ENCODE results near the gene BAIAP2.

DNA sequence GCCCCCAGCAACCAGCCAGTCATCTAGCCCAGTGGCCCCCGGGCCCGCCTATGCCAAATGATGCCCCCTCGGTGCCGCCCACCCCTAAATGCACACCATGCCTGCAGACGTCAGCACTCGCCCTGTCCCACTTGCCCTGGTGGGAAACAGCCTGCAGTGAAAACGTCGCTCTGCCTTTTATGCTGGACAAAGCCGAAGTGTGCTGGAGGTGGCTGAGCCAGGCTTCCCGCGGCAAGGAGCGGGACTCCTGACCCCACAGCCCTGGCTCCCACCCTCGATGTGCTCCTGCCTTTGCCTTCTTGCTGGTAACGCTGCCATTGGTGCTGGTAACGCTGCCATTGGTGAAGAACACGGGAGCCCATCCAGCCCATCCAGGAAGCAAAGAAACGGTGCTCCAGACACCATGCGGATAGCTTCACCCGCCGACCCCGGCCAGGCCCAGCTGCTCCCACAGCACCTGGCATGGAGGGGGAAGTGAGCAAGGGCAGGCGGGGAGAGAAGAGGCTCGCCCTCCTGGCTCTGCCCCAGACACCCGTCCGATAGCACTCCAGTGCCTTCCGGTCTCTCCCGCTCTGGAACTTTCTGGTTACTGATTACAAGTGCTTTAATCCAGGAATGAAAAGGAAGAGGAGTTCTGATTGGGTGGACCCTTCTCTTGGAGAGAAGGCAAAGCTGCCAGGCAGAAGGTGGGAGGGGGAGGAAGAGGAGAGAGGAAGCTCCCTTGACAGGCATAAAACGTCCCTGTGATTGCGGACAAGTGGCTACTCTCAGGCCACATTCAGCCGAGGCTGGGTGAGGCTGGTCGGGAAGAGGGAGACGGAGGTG, 4.0 kb upstream of the BAIAP2 start:
- TF ChIP-seq, protein P1, sequence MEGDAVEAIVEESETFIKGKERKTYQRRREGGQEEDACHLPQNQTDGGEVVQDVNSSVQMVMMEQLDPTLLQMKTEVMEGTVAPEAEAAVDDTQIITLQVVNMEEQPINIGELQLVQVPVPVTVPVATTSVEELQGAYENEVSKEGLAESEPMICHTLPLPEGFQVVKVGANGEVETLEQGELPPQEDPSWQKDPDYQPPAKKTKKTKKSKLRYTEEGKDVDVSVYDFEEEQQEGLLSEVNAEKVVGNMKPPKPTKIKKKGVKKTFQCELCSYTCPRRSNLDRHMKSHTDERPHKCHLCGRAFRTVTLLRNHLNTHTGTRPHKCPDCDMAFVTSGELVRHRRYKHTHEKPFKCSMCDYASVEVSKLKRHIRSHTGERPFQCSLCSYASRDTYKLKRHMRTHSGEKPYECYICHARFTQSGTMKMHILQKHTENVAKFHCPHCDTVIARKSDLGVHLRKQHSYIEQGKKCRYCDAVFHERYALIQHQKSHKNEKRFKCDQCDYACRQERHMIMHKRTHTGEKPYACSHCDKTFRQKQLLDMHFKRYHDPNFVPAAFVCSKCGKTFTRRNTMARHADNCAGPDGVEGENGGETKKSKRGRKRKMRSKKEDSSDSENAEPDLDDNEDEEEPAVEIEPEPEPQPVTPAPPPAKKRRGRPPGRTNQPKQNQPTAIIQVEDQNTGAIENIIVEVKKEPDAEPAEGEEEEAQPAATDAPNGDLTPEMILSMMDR (IDR thresholded peaks at IDR 0.05), result no peak
- TF ChIP-seq POLR2A (IDR thresholded peaks at IDR 0.05) (peak in 2 of 4 donors; percentile 26 to 48), POLR2AphosphoS5 (IDR thresholded peaks at IDR 0.05) (peak; percentile 31 to 74)
